GM23338 (cell line): Measurements from ENCODE around the gene WWC1. TPM values are rescaled to one million over a fixed set of nuclear protein-coding genes. Genes with fewer than 3 reads are reported as not detected.

Experiments used
- ATAC-seq: fragments of 200-7000 bp; cut with Tn5 transposase; 3 replicates; pipeline ENCODE4 v1.9.1; 2020
- DNase-seq: peaks from one replicate; pipeline ENCODE4 v3.0.0-alpha.2; 2015; ENCODE audit warnings: low spot score
- H2AFZ ChIP-seq: fragments of 200-600 bp; sonication (generic); 2 replicates; pipeline ENCODE4 v1.8.0; 2016; ENCODE audit warnings: antibody characterized with exemption, mild to moderate bottlenecking, moderate library complexity
- H3F3A ChIP-seq: fragments of 200-600 bp; sonication (generic); replicated peaks from 2 replicates; pipeline ENCODE4 v1.8.0; 2017; ENCODE audit warnings: antibody characterized with exemption, mixed run types, low read depth
- H3K27ac ChIP-seq: fragments of 200-600 bp; sonication (generic); 2 replicates; pipeline ENCODE4 v1.6.1; 2016; ENCODE audit warnings: low read depth
- H3K27me3 ChIP-seq: fragments of 200-600 bp; sonication (generic); 2 replicates; pipeline ENCODE4 v1.8.0; 2016; ENCODE audit warnings: mild to moderate bottlenecking, mixed run types, moderate library complexity; ENCODE audit not compliant: insufficient read depth
- H3K36me3 ChIP-seq: fragments of 200-600 bp; sonication (generic); 2 replicates; pipeline ENCODE4 v1.8.0; 2016; ENCODE audit warnings: mild to moderate bottlenecking; ENCODE audit not compliant: insufficient read depth
- H3K4me1 ChIP-seq: fragments of 200-600 bp; sonication (generic); 2 replicates; pipeline ENCODE4 v1.8.0; 2016; ENCODE audit warnings: mild to moderate bottlenecking, moderate library complexity; ENCODE audit not compliant: insufficient read depth
- H3K4me2 ChIP-seq: fragments of 200-600 bp; sonication (generic); 2 replicates; pipeline ENCODE4 v1.7.1; 2017; ENCODE audit warnings: mixed run types
- H3K4me3 ChIP-seq: fragments of 200-600 bp; sonication (generic); 2 replicates; pipeline ENCODE4 v1.6.1; 2016; ENCODE audit warnings: mixed run types
- H3K79me2 ChIP-seq: fragments of 200-600 bp; sonication (generic); replicated peaks from 2 replicates; pipeline ENCODE4 v1.8.0; 2017; ENCODE audit warnings: mild to moderate bottlenecking; ENCODE audit not compliant: insufficient read depth
- H3K9me2 ChIP-seq: fragments of 200-600 bp; sonication (generic); 2 replicates; pipeline ENCODE4 v1.8.0; 2017; ENCODE audit not compliant: insufficient read depth
- H4K20me1 ChIP-seq: fragments of 200-600 bp; sonication (generic); replicated peaks from 2 replicates; pipeline ENCODE4 v1.8.0; 2017; ENCODE audit warnings: mild to moderate bottlenecking; ENCODE audit not compliant: insufficient read depth
- H3K27ac Mint-ChIP-seq: 2 replicates; pipeline ENCODE4 v1.8.0; 2020; ENCODE audit warnings: inconsistent platforms, mild to moderate bottlenecking, moderate library complexity, mixed read lengths
- H3K27me3 Mint-ChIP-seq: 3 replicates; pipeline ENCODE4 v1.8.0; 2022; ENCODE audit warnings: low read depth, mild to moderate bottlenecking, moderate library complexity, mixed read lengths, inconsistent platforms; ENCODE audit not compliant: insufficient read depth, poor library complexity
- H3K36me3 Mint-ChIP-seq: 3 replicates; pipeline ENCODE4 v1.8.0; 2021; ENCODE audit warnings: low read depth, mild to moderate bottlenecking, inconsistent platforms, moderate library complexity, mixed read lengths
- H3K4me1 Mint-ChIP-seq: 3 replicates; pipeline ENCODE4 v1.8.0; 2020; ENCODE audit warnings: mild to moderate bottlenecking, inconsistent platforms, mixed read lengths
- H3K4me3 Mint-ChIP-seq: 3 replicates; pipeline ENCODE4 v1.8.0; 2021; ENCODE audit warnings: moderate library complexity, mild to moderate bottlenecking, inconsistent platforms, mixed read lengths
- H3K9me3 Mint-ChIP-seq: 3 replicates; pipeline ENCODE4 v1.8.0; 2020; ENCODE audit warnings: moderate library complexity, mild to moderate bottlenecking, inconsistent platforms, mixed read lengths
- EZH2 ChIP-seq: fragments of 200-600 bp; sonication (generic); IDR thresholded peaks from one replicate; pipeline ENCODE4 v1.8.0; 2017; ENCODE audit warnings: antibody characterized with exemption, mild to moderate bottlenecking, low read depth; ENCODE audit not compliant: unreplicated experiment
- EZH2phosphoT487 ChIP-seq: fragments of 200-600 bp; sonication (generic); IDR thresholded peaks from one replicate; pipeline ENCODE4 v1.8.1; 2018; ENCODE audit warnings: antibody characterized with exemption; ENCODE audit not compliant: unreplicated experiment
- POLR2AphosphoS5 ChIP-seq: IDR thresholded peaks from 2 replicates; pipeline ENCODE4 v1.6.1; 2016; ENCODE audit warnings: antibody characterized with exemption, low read depth
- ZNF462 ChIP-seq: fragments of 250-450 bp; sonication (Bioruptor Pico); IDR thresholded peaks from 2 replicates; pipeline ENCODE4 v1.5.0; 2020; ENCODE audit warnings: mild to moderate bottlenecking, moderate library complexity
- polyA plus RNA-seq: library from polyadenylated mRNA; unstranded; fragments of >200 nt; fragmentation: Nextera tagmentation; extraction: Ambion mirVana; gene quantifications from 2 replicates; pipeline ENCODE4 v1.2.1, GENCODE V29; 2016
- total RNA-seq: library from RNA; depleted of rRNA; stranded (reverse); fragments of >200 nt; shearing (Covaris generic); gene quantifications from 2 replicates; pipeline ENCODE4 v1.2.3, GENCODE V29; 2014
- TF ChIP-seq, protein P1 (sequence below), 2 experiments: fragments of 200-600 bp in 1 of 2; sonication (generic) in 1 of 2; conservative IDR thresholded peaks; 2 replicates each; pipeline versions ENCODE4 v1.5.1 to v1.6.1; 2016 to 2017; ENCODE audit warnings: antibody characterized with exemption in 2 of 2, low read depth in 2 of 2, mild to moderate bottlenecking in 2 of 2, moderate library complexity in 1 of 2

WWC1 gene
- total and polyA plus RNA-seq, 2 experiments from 2014 or later: 25.4 to 27.8 TPM

DNA sequence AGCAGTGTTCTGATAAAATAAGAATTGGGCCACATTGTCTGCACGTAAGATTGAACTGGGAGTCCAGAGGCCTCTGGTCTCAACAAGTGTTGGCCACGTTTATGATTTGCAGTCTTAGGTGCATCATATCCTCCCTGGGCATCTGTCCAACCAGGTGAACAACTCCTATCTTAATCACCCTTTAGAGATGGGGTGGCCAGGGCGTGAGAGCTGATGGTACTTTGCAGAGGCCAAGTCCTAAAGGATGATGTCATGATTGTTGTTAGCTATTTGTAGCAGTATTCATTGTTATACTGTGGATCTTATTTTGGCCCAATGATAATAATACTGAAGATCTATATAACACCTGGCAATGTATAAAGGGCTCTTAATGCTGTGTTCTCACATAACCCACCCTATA, 121.6 kb downstream of the WWC1 start (continued):
- TF ChIP-seq ZNF462 (CRISPR knock-in tag): no peak

GRCh38 chr5:168413596-168413995, 122.2 kb downstream of the WWC1 start:
- peaks cover 32% of the 10 kb centered on the region for H3K36me3 Mint-ChIP-seq
- Histone ChIP-seq H3K27me3 (no peaks in the 10 kb centered on the region), H3K4me2 (no peak overlapping the region), H3K36me3 (peaks cover 6% of the 10 kb centered on the region; the same call in 1 of the 2 replicates), H3K27ac (no peak overlapping the region), H2AFZ (no peak overlapping the region), H4K20me1 (no peaks in the 10 kb centered on the region), H3K4me3 (no peak overlapping the region), H3K9me2 (no peaks in the 10 kb centered on the region), H3K79me2 (no peaks in the 10 kb centered on the region; the same call in 1 of the 2 replicates), H3K4me1 (no peaks in the 10 kb centered on the region), H3F3A (no peaks in the 10 kb centered on the region)
- no peak overlapping the region for H3K4me3 Mint-ChIP-seq
- ATAC-seq (no peak), DNase-seq (no peak)
- peaks cover 6% of the 10 kb centered on the region for H3K27me3 Mint-ChIP-seq
- no peaks in the 10 kb centered on the region; the same call in 2 of the 3 replicates for H3K9me3 Mint-ChIP-seq
- no peaks in the 10 kb centered on the region for H3K4me1 Mint-ChIP-seq
- no peak overlapping the region for H3K27ac Mint-ChIP-seq
- TF ChIP-seq, protein P1, sequence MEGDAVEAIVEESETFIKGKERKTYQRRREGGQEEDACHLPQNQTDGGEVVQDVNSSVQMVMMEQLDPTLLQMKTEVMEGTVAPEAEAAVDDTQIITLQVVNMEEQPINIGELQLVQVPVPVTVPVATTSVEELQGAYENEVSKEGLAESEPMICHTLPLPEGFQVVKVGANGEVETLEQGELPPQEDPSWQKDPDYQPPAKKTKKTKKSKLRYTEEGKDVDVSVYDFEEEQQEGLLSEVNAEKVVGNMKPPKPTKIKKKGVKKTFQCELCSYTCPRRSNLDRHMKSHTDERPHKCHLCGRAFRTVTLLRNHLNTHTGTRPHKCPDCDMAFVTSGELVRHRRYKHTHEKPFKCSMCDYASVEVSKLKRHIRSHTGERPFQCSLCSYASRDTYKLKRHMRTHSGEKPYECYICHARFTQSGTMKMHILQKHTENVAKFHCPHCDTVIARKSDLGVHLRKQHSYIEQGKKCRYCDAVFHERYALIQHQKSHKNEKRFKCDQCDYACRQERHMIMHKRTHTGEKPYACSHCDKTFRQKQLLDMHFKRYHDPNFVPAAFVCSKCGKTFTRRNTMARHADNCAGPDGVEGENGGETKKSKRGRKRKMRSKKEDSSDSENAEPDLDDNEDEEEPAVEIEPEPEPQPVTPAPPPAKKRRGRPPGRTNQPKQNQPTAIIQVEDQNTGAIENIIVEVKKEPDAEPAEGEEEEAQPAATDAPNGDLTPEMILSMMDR (conservative IDR thresholded peaks at IDR 0.05; ENCODE audit: low read depth in 2 of 2): no peak
- TF ChIP-seq POLR2AphosphoS5 (no peak), EZH2 (no peak), EZH2phosphoT487 (no peak)
